Hepatocyte (in vitro differentiated cells): ENCODE data around the gene CABP2. TPM values are rescaled to one million over a fixed set of nuclear protein-coding genes. Genes with fewer than 3 reads are reported as not detected.

Experiments used
- DNase-seq: peaks from one replicate; pipeline ENCODE4 v3.0.0-alpha.2; 2016; ENCODE audit warnings: low spot score
- H2AFZ ChIP-seq: fragments of 200-600 bp; sonication (generic); 2 replicates; pipeline ENCODE4 v1.6.0; 2016; ENCODE audit warnings: antibody characterized with exemption, mild to moderate bottlenecking
- H3K27ac ChIP-seq: fragments of 200-600 bp; sonication (generic); 2 replicates; pipeline ENCODE4 v1.5.1; 2016; ENCODE audit warnings: mild to moderate bottlenecking
- H3K27me3 ChIP-seq: fragments of 200-600 bp; sonication (generic); 2 replicates; pipeline ENCODE4 v1.6.1; 2016
- H3K36me3 ChIP-seq: fragments of 200-600 bp; sonication (generic); replicated peaks from 2 replicates; pipeline ENCODE4 v1.5.1; 2016; ENCODE audit warnings: low read depth; ENCODE audit not compliant: insufficient read depth
- H3K4me1 ChIP-seq: fragments of 200-600 bp; sonication (generic); 2 replicates; pipeline ENCODE4 v1.5.1; 2016; ENCODE audit warnings: mild to moderate bottlenecking, moderate library complexity; ENCODE audit not compliant: insufficient read depth
- H3K4me2 ChIP-seq: fragments of 200-600 bp; sonication (generic); 2 replicates; pipeline ENCODE4 v1.6.0; 2016
- H3K4me3 ChIP-seq: fragments of 200-600 bp; sonication (generic); 2 replicates; pipeline ENCODE4 v1.5.1; 2016; ENCODE audit warnings: mild to moderate bottlenecking
- H3K79me2 ChIP-seq: fragments of 200-600 bp; sonication (generic); 2 replicates; pipeline ENCODE4 v1.6.0; 2017; ENCODE audit warnings: mild to moderate bottlenecking
- H3K9me2 ChIP-seq: fragments of 200-600 bp; sonication (generic); replicated peaks from 2 replicates; pipeline ENCODE4 v1.6.0; 2017; ENCODE audit warnings: mild to moderate bottlenecking; ENCODE audit not compliant: insufficient read depth
- H3K9me3 ChIP-seq: fragments of 200-600 bp; sonication (generic); 2 replicates; pipeline ENCODE4 v1.5.1; 2016; ENCODE audit warnings: low read depth, mild to moderate bottlenecking
- H4K20me1 ChIP-seq: fragments of 200-600 bp; sonication (generic); 2 replicates; pipeline ENCODE4 v1.6.0; 2016; ENCODE audit warnings: mild to moderate bottlenecking; ENCODE audit not compliant: insufficient read depth, poor library complexity, severe bottlenecking
- EZH2 ChIP-seq: fragments of 200-600 bp; sonication (generic); IDR thresholded peaks from 2 replicates; pipeline ENCODE4 v1.6.1; 2016; ENCODE audit warnings: antibody characterized with exemption, mild to moderate bottlenecking, borderline replicate concordance
- EZH2phosphoT487 ChIP-seq: fragments of 200-600 bp; sonication (generic); IDR thresholded peaks from one replicate; pipeline ENCODE4 v1.6.1; 2018; ENCODE audit warnings: antibody characterized with exemption, mild to moderate bottlenecking, low read depth, moderate library complexity; ENCODE audit not compliant: unreplicated experiment, severe bottlenecking
- WGBS: methylation state at CpG from one replicate; pipeline ENCODE4 v1.1.6; 2016; ENCODE audit warnings: low lambda C conversion rate; ENCODE audit errors: missing lambda C conversion rate; 5-methylcytosine and 5-hydroxymethylcytosine counted together
- polyA plus RNA-seq: library from polyadenylated mRNA; unstranded; fragments of >200 nt; fragmentation: Nextera tagmentation; extraction: Ambion mirVana; gene quantifications from 2 replicates; pipeline ENCODE4 v1.2.1, GENCODE V29; 2016
- total RNA-seq: library from RNA; depleted of rRNA; stranded (reverse); fragments of >200 nt; gene quantifications from 2 replicates; pipeline ENCODE4 v1.2.3, GENCODE V29; 2014
- TF ChIP-seq, protein P1 (sequence below): fragments of 200-600 bp; sonication (generic); IDR thresholded peaks from 2 replicates; pipeline ENCODE4 v1.5.1; 2016; ENCODE audit warnings: antibody characterized with exemption, mild to moderate bottlenecking; ENCODE audit not compliant: poor library complexity

Gene CABP2
- total and polyA plus RNA-seq, 2 experiments from 2014 or later: not detected

DNA sequence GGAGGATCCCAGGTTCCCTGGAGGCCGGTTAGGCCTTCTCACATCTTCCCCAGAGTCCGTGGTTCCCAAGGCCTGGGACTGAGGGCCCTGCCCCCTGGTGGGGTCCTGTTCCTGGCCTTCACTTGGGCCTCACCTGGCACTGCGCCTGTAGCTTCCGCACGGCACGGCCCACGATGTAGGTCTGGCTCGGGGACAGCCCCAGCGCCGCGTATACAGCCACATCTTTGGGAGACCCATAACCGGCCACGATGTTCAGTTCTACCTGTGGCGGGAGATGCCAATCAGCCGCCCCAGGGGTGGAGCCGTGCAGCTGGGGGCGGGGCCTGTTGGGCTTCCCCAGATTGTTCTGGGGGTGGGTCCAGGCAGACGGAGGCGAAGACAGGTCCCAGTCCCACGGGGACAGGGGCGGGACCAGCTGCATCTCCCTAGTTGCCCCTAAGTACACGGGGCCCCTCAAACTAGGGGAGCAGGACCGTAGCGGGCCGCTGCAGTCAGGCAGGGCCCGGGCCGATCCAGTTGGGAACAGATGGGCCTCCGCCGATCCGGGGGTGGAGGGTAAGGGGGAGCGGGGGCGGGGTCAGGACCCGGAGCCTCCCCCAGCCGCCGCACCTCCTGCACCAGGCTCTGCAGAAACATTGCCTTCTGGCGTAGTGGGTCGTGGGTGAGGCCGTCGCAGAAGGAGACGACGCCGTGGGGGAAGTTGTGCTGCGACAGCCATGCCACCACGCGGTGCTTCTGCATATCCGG, 30.3 kb downstream of the CABP2 start:
- H3K36me3 ChIP-seq: no peaks in the 10 kb centered on the region
- no peak for DNase-seq
- no peak overlapping the region for H3K4me3 ChIP-seq
- no peak overlapping the region for H2AFZ ChIP-seq
- no peak overlapping the region for H3K27ac ChIP-seq
- H3K27me3 ChIP-seq: no peaks in the 10 kb centered on the region
- no peak for TF ChIP-seq EZH2phosphoT487
- TF ChIP-seq EZH2: no peak
- TF ChIP-seq, protein P1, sequence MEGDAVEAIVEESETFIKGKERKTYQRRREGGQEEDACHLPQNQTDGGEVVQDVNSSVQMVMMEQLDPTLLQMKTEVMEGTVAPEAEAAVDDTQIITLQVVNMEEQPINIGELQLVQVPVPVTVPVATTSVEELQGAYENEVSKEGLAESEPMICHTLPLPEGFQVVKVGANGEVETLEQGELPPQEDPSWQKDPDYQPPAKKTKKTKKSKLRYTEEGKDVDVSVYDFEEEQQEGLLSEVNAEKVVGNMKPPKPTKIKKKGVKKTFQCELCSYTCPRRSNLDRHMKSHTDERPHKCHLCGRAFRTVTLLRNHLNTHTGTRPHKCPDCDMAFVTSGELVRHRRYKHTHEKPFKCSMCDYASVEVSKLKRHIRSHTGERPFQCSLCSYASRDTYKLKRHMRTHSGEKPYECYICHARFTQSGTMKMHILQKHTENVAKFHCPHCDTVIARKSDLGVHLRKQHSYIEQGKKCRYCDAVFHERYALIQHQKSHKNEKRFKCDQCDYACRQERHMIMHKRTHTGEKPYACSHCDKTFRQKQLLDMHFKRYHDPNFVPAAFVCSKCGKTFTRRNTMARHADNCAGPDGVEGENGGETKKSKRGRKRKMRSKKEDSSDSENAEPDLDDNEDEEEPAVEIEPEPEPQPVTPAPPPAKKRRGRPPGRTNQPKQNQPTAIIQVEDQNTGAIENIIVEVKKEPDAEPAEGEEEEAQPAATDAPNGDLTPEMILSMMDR: no peak
- 94% methylated on average over 28 of the region's 46 CpGs for WGBS
- H3K9me3 ChIP-seq: no peaks in the 10 kb centered on the region
- H3K4me2 ChIP-seq: no peak overlapping the region
- H4K20me1 ChIP-seq: no peaks in the 10 kb centered on the region
- no peaks in the 10 kb centered on the region for H3K79me2 ChIP-seq
- H3K9me2 ChIP-seq: no peaks in the 10 kb centered on the region
- H3K4me1 ChIP-seq: no peaks in the 10 kb centered on the region

DNA sequence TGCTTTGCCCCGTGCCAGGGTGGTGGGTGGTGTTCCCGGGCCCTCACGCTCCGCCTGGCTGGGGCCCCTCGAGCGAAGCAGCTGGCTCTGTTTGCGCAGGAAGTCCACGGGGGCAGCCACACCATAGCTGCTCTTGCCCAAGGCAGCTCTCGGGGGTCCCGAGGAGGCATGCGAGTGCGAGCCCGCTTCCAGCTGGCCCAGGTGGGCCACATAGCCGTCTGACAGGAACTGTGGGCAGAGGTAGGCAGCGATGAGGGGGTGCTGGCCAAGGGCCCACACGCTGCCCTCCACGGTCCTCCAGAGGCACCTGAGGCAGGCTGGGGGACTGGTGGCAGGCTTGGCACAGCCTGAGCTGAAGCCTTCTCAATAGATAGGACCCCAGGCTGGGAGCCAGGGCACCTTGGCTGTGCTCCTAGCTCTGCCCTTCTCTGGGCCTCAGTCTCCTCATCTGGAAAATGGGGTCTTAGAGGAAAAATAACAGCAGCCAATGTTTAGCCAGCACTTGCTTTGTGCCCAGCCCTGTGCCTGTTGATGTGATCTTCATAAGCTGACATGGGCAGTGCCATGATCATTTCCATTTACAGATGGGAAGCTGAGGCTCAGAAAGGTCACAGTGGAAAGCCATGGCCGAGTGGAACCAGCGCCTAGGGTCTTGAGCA, 31.0 kb downstream of the CABP2 start:
- no peaks in the 10 kb centered on the region for H3K4me1 ChIP-seq
- H3K36me3 ChIP-seq: no peaks in the 10 kb centered on the region
- TF ChIP-seq EZH2phosphoT487: no peak
- TF ChIP-seq, protein P1: no peak
- no peak for TF ChIP-seq EZH2
- no peaks in the 10 kb centered on the region for H3K9me2 ChIP-seq
- DNase-seq: no peak
- WGBS: 92% methylated on average over 19 of the region's 19 CpGs
- H3K9me3 ChIP-seq: no peaks in the 10 kb centered on the region
- H3K27me3 ChIP-seq: no peaks in the 10 kb centered on the region
- H3K4me3 ChIP-seq: no peak overlapping the region
- no peak overlapping the region for H3K27ac ChIP-seq
- H2AFZ ChIP-seq: no peak overlapping the region
- H3K4me2 ChIP-seq: no peak overlapping the region
- H4K20me1 ChIP-seq: no peaks in the 10 kb centered on the region
- no peaks in the 10 kb centered on the region for H3K79me2 ChIP-seq

DNA sequence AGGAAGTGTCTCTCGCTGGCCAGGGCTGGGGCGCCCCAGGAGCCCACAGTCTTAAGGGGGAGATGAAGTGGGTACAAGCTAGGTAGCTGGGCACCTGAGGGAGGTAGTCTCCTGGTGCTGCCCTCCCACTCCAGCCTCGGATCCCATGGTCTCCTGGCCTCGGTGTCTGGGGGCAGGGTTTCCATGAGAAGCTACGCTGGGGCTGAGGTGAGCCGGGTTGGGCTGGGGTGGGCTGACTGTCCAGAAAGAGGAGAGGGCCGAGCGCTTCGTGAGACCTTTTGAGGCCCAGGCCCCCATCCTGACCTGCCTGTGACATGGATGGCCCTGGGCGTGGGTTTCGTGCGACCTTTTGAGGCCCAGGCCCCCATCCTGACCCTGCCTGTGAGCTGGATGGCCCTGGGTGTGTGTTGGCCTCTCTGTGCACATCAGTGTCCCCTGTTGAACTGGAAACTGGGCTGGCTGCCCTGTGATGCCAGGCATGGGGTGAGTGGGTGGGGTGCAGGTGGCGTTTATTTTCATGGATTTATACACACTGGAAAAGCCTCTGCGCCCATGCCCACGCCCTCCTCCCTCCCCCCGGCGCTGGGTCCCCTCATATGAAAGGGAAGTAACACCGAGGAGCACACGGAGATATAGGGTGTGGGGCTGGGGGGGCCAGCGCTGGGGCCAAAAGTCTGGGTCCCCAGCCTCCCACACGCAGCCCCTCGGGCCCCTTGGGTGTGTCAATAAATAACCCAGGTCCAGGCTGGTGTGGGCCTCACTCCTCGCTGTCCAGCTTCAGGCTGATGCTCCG, 31.8 kb downstream of the CABP2 start:
- TF ChIP-seq EZH2phosphoT487: no peak
- TF ChIP-seq, protein P1: no peak
- no peak for TF ChIP-seq EZH2
- no peak overlapping the region for H2AFZ ChIP-seq
- no peaks in the 10 kb centered on the region for H3K27me3 ChIP-seq
- H4K20me1 ChIP-seq: no peaks in the 10 kb centered on the region
- 91% methylated on average over 18 of the region's 24 CpGs for WGBS
- H3K79me2 ChIP-seq: no peaks in the 10 kb centered on the region
- no peaks in the 10 kb centered on the region for H3K9me2 ChIP-seq
- H3K4me2 ChIP-seq: no peak overlapping the region
- H3K4me1 ChIP-seq: no peaks in the 10 kb centered on the region
- no peak for DNase-seq
- no peak overlapping the region for H3K27ac ChIP-seq
- no peak overlapping the region for H3K4me3 ChIP-seq
- no peaks in the 10 kb centered on the region for H3K9me3 ChIP-seq
- no peaks in the 10 kb centered on the region for H3K36me3 ChIP-seq
